GM13977 (cell line): ENCODE results near the gene HPN.

Experiments used
- DNase-seq: peaks from one replicate; pipeline ENCODE4 v3.0.0; 2012; ENCODE audit warnings: low spot score
- in situ Hi-C: fragments of 300-500 bp; cut with MboI; formaldehyde crosslinking; loops from one replicate; pipeline ENCODE4 v1.12.0; 2022; ENCODE audit warnings: low sequenced_read_pairs, low pct_unique_long_range_greater_than_20kb, mixed read lengths, inconsistent platforms; ENCODE audit not compliant: unreplicated experiment
- TF ChIP-seq, protein P1 (sequence below): IDR thresholded peaks from 2 replicates; pipeline ENCODE4 v1.5.1; 2012; ENCODE audit warnings: mild to moderate bottlenecking, control low read depth; ENCODE audit not compliant: insufficient read depth; ENCODE audit errors: extremely low read depth, missing control alignments

HPN gene

GRCh38 chr19:35039881-35040825 is 1.4 kb upstream of the HPN start:
- no peak for DNase-seq
- in situ Hi-C loops: no loop called here
- TF ChIP-seq, protein P1, sequence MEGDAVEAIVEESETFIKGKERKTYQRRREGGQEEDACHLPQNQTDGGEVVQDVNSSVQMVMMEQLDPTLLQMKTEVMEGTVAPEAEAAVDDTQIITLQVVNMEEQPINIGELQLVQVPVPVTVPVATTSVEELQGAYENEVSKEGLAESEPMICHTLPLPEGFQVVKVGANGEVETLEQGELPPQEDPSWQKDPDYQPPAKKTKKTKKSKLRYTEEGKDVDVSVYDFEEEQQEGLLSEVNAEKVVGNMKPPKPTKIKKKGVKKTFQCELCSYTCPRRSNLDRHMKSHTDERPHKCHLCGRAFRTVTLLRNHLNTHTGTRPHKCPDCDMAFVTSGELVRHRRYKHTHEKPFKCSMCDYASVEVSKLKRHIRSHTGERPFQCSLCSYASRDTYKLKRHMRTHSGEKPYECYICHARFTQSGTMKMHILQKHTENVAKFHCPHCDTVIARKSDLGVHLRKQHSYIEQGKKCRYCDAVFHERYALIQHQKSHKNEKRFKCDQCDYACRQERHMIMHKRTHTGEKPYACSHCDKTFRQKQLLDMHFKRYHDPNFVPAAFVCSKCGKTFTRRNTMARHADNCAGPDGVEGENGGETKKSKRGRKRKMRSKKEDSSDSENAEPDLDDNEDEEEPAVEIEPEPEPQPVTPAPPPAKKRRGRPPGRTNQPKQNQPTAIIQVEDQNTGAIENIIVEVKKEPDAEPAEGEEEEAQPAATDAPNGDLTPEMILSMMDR: no peak

DNA sequence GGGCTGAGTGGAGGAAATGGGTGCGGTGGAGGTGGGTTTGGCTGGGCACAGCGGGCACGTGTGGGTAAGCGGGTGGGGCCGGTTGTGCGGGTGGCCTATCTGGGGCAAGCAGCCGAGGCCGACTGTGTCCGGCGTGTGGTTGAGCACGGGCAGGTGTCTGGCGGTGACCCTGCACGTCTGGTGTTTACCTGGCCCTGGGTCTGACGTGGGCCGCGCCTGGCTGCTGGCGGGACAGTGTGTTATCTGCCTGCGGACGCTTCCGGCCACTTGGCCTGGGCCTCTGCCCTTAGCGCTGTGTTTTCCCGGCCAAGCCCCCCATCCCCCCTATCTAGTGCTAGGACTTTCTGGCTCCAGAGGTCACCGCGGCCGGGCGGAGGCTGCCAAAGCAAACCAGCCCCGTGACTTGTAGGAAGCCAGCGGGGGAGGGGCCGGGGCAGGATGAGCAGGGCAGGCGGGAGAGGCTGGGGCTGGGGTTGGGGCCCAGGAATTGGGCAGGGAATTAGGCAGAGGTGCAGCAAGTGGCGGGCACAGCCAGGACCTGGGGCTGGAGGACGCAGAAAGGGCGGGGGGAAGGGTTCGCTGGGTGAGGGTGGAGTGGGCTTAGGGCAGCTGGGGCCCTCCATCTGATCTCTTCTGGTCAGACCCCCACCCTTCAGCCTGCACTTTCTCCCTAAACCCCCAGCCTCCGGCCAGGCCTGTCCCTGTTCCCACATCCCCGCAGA is 534 bp upstream of the HPN start:
- in situ Hi-C loops: no loop called here
- no peak for DNase-seq
- TF ChIP-seq, protein P1: no peak

DNA sequence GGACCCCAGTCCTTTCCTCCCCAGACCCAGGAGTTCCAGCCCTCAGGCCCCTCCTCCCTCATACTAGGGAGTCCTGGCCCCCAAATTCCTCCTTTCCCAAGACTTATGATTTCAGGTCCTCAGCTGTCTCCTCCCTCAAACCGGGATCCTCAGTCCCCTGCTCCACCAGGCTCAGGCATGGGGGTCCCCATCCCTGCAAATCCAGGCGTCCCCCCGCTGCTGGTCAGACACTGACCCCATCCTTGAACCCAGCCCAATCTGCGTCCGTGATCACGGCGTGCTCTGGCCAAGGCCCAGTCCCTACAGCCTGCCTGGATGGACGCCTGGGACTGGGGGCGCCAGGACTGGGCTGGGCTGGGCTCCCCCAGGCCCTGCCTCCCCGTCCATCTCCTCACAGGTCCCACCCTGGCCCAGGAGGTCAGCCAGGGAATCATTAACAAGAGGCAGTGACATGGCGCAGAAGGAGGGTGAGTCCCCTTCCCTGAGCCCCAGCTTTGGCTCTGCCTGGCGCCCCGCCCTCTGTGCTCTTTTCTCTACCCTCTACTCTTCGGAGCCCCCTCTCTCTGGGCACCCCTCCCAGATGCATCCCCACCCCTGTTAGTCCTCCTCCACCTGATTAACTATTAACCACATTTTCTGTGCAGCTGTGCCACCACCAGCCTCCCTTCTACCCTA is 672 bp downstream of the HPN start:
- no peak for DNase-seq
- in situ Hi-C loops: no loop called here
- TF ChIP-seq, protein P1: no peak

DNA sequence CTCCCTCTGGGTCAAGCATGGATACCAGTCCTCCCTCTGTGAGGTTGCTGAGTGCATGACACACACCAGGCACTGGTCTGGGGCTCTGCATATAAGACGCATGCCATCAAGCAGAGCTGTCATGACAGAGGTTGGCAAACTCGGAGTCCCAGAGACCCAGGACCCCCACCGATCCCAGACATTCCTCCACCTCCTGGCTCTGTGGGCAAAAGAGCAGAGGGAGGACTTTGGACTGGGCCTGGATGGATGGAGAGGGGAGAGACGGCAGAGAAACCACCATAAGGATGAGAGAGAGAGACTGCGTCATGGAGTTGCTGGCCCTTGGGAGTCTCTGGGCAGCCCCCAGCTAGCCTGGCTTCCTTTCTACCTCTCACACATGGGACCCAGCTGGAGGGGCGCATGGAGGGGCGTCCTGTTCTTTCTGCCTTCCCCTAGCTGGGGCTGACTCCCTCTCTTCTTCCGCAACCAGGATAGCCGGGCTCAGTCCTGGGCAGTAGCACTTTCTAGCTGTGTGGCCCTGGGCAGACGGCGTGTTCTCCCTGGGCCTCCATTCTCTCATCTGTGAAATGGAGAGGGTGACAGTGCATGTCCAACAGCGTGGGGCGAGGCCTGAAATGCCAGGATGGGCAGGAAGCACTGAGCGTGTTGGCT is 1.6 kb downstream of the HPN start:
- TF ChIP-seq, protein P1: no peak
- DNase-seq: no peak
- in situ Hi-C loops: no loop called here

GRCh38 chr19:35043906-35044305 is 2.4 kb downstream of the HPN start:
- in situ Hi-C loops: no loop called here
- TF ChIP-seq, protein P1: no peak
- no peak for DNase-seq
